HG02852 (cell line): ENCODE results near the gene KCNJ12.
"Not testable (repeated sequence)": the region's sequence is repeated elsewhere in the genome, so short reads cannot be mapped to it uniquely, and the experiment has no call there.

Source experiments
- ATAC-seq: cut with Tn5 transposase; IDR thresholded peaks from one replicate; pipeline ENCODE4 v1.9.1; 2021; ENCODE audit warnings: mild to moderate bottlenecking, moderate library complexity; ENCODE audit not compliant: unreplicated experiment

The KCNJ12 gene

DNA sequence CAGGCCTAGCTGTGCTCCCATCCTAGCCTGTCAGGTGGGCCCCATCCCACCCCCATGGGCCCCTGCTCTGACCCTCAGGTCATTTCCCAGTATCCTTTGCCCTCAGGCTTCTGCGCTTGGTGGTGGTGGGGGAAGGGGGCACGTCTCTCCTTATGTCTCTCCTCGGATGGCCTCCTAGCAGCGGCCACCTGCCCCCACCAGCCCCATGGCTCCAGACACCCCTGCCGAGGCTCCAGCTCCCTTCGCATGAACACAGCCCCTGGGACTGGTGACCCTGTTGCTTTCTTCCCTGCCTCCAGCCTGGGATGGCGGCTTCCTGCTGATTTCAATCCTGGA is 27.3 kb upstream of the KCNJ12 start:
- not testable (repeated sequence) for ATAC-seq

DNA sequence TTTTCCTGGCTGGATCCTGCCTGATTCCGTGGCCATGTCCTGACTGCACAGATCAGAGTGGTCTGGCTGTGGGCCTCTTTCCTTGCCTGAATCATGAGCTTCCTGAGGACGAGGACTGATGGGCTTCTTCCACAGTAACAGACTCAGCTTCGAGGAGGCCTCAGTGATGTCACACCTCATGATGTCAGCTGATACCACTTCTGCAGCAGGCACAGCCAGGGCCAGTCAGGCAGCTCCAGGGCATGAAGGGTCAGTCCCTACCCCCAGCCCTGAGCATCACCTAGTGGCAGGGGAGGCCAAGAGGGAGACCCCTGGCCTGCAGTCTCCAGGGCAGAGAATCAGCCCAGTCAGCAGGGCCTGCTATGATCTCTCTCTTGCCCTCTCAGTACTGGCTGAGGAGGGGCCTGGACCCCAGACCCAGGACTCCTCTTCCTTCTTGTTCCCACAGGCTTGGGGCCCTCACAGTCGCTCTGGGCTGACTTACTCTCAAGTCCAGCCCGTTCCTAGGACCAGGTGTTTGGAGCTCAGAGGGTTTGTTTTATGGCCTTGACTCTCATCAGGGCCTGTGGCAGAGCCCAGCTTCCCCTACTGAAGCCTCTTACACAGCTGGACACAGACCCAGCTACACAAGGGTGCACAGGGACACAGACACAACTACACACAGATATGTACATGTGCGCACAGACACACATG is 26.7 kb upstream of the KCNJ12 start:
- not testable (repeated sequence) for ATAC-seq

DNA sequence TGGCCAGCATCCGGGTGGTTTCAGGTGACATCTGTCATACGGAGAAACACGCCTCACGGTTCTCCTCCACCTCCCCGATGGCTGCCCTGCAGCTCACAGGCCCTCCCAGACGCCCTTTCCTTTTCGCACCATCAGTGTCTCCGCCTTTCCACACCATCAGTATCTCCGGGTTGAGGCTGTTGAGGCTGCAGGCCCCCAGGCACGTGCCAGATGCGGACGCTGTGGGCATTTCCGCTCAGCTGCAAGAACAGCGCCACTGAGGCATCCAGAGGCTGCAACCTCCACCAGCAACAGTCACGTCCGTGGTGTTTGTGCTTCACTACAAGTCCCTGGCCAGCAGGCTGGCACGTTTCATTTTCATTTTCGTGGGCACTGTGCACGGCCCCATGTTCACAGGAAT is 25.7 kb upstream of the KCNJ12 start:
- ATAC-seq: not testable (repeated sequence)

DNA sequence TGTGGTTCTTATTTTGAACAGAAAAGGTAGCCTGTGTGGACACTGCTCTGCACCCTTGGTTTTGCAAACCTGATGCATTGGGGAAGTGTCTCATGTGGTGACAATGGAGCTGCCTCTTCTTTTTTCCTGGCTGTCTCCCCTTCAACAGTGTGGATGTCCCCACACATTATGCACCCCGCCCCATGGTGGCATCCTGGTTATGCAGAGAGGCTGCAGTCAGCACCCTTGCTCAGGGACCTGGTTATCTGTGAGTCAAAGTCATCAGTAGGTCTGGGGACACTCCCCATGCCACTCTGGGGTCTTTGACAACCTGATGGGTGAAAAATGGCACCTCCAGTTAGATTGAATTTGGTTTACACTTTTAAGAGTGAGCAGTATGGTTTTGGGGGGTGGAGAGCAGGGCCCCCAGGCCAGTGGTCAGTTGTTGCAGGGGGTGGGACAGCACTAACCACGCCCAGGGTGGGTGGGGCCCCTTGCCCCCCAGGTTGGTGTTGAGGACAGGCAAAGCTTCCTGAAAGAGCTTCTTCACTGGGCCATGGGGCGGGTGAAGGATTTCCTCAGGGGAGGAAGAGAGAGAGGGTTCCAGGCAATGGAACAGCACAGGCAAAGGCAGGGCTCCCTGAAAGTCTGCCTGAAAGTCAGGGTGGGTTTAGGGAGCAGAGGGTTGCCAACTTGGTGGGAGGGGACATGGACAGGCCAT is 24.6 kb upstream of the KCNJ12 start:
- ATAC-seq: no peak

DNA sequence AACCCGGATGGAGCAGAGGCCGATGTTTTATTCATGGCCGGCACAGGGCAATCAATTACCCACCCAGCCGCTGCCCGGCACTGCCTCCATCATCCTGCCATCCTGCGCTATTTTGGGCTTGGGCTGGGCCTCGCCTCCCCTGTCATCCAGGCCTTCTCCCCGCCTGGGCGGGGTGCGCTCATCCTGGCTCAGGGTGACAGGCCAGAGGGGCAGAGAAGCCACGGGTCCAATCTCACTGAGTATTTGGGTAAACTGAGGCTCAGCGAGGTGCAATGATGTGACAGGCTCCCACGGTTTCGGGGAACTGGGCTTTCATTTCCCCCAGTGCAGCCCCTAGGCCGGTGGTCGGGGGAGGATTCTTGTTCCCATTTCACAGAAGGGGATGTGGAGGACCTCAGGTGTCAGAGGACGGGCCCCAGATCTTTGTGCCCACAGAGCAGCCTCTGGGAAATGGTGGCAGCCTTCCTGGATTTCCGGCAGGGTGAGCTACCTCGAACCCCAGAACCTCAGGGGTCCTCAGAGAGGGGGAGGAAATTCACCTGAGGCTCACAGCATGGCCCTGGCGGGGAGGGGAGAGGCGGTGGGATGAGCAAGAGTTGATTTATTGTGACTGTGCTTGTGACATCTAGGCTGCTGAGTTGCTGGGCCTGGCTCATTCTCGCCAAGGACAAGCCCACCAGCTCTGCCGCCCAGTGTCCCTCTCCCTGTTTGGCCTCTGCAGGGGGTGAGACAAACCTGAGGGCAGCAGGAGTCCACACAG is 23.8 kb upstream of the KCNJ12 start:
- no peak for ATAC-seq

DNA sequence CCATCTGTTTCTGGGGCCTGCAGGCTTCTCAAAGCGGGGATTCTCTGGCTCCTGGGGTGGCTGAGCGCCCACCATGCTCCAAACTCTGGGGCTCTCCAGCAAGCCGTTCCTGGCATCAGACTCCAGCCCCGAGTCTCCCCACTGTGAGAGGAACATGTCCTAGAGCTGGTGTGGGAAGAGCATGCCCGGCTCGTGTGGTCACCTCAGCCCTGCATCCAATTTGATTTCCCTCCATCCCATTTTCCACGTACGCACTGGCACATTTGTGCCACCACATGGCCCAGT is 23.2 kb upstream of the KCNJ12 start:
- ATAC-seq: no peak

DNA sequence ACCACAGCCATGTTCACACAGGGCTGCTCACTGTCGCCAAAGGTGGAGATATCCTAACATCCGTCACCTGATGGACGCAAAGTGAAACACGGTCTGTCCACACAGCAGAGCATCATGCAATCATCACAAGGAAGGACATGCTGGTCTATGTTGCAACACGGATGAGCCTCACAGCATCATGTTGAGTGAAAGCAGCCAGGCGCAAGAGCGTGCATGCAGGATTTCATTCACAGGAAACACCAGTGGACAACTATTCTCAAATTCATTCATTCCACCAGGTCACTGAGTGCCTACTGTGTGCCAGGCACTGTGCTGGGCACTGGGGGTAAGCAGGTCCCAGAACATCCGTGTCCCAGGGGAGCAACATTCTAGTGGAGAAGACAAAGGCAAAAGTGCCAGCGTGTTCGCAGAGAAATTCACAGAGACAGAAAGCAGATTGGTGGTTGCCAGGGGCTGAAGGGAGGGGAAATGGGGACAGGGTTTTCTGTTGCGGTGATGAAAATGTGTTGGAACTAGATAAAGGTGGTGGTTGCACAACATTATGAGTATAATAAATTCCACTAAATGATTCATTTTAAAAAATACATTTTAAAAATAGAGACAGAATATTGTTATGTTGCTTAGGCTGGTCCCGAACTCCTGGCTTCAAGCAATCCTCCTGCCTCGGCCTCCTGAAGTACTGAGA is 22.7 kb upstream of the KCNJ12 start:
- ATAC-seq: no peak

DNA sequence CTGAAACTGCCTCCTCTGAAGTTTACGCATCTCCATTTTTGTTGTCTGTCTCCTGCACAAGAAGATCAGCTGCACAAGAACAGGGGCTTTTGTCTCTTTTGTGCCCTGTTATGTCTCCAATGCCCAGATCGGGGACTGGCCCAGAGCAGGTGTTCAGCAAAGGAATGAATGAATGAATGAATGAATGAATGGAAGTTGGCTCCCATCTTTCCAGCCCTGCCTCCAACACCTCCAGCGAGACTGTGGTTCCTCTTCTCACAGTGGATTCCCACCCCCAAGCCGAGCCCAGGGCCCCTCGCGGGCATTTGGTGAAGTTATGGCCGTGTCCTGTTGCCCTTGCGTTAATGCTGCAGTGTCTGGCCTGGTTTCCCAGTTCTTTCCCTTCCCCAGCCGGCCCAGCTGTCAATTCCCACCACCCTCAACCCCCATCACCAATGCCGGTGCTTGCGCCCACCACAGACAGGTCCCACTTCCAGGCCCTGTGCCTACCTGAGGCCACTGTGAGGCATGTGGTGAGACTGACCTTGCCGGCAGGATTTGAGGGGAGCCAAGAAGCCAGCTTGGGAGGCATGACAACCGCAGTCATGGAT is 21.3 kb upstream of the KCNJ12 start:
- no peak for ATAC-seq

DNA sequence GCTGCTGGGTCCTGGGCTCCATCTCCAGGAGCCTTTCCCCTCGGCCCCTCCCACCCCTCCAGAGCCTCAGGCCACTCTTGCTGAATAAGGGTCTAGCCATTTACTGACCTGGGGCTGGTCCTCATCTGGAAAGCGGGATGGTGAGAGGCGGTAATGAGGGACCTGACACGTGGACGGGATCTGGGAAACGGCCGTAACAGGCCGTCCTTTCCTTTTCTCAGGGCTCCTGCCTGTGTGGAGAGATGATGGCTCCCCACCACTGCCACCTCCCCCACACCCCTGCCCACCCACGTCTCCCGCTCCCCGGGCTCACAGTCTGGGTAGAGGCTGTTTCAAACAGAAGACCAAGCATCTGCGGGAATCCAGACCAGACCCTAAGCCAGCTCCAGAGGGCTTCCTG is 20.6 kb upstream of the KCNJ12 start:
- ATAC-seq: no peak

DNA sequence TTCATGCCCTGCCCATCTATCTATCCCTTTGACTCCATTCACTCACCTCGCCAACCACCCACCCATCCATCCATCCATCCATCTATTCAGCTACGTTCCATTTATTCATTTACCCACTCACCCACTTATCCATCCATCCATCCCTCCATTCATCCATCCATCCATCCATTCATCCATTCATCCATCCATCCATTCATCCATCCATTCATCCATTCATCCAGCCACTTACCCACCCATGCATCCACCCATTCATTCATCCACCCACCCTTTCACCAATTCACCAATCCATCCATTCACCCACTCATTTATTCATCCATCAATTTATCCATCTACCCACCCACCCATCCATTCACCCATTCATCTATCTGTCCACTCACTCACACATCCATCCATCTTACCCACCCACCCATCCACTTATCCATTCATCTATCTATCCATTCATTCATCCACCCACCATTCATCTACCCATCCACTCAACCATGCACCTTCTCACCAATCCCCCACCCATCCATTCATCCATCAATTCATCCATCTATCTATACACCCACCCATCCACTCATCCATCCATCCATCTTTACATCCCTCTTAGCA is 19.5 kb upstream of the KCNJ12 start:
- ATAC-seq: no peak

DNA sequence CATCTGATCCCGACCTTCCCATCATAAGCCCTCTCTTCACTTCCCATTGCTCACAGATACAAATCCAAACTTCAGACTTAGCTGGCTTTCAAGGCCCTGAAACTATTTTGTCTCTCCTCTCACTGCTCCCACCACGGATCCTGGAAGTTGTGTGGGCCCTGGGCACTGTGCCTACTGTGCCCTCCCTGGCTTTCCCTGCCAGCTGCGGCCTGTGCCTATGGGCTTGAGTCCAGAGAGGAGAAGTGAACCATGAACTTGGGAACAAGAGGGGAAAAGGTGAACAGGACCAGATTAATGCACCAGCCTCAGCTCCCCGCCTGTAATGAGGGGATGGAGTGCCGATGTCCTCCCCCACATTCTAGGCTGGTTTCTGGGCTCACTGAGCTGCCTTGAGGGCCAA is 18.9 kb upstream of the KCNJ12 start:
- no peak for ATAC-seq

DNA sequence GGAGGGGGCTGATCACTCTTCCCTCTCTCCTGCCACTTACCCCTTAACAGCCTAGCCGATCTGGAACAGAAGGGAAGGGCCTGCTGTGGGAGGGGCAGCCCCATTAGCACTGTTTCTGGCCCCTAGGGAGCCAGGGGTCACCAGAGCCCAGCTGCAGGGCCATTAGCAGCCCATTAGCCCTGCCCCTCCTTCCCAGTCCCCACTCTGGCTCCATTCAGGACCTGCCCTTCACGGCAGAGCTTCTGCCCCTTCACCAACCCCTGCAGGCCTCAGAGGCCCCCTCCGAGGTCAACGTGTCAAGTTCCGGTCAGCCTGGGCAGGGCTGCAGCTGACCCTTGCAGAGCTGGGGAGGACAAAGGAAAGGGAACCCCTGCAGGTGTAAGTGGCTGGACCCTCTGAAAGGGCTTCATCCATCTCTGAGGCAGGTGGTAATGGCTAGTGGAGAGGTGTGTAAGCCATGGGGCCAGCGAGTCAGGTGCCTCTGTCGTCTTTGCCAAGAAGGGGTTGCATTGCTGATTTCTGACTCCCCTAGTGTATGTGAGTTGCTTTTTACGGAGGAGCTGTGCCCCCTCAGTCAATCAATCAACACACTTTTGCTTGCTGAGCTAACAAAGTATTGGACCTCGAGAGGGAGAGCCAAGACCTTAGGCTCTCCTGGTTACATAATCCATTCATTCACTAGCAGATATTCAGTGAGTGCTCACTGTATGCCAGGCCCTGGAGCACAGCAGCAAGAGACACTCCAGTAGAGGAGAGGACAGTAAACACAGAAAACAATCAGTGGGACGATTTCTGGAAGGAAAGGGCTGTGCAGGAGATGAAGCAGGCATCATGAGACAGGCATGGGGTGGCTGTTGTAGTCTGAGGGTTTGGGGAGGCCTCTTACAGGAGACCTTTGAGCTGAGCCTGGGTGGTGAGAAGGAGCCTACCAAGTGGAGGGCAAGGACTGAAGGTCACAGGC is 18.2 kb upstream of the KCNJ12 start:
- ATAC-seq: no peak

DNA sequence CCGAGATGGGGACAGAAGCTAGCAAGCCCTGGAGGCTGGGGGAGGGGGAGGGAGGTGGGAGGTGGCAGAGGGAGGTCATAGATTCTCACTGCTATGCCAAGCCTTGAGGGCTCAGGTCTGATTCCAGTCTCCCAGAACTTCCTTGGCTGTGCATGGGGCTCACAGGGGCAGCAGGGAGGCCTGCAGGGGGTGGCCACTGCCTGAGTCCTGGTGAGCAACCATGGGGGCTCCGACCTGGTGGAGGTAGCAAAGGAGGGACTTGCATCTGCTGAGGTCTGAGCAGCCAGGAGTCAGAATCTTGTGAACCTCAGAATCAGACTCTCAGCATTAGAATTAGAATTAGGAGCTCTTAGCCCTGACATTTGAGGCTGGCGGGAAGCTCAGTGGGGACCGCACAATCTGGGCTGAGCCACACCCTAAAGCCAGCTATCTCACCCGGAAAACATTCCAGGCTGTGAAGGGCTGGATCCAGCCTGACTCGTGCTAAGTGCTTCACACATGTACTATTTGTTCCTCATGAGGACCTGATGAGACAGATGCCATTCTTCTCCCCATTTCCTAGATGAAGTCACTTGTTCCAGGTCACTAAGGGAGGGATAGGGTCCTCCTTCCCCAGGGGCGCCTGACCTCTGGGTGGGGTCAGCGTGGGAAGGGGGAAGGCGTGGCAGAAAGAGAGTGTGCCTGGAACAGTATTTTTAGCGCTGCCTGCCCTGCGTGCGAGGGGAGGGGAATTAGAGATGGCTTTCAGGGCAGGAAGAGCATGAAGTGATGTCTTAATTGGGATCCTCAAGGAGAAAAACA is 17.3 kb upstream of the KCNJ12 start:
- ATAC-seq: no peak

DNA sequence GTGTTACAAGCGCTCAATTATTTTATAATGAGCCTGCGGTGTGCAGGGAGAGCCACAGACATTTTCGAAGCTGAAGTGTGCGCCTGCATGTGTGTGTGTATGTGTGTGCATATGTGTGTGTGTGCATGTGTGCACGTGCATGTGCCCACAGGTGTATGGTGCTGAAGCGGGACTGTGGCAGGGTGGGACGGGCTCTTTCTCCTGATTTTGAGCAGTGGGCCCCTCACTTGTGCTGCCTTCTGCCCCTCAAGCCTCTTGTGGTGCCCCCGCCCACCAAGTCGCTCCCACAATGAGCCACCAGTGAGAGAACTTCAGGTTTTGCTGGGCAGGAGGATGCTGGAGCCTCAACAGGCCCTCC is 16.7 kb upstream of the KCNJ12 start:
- ATAC-seq: no peak

DNA sequence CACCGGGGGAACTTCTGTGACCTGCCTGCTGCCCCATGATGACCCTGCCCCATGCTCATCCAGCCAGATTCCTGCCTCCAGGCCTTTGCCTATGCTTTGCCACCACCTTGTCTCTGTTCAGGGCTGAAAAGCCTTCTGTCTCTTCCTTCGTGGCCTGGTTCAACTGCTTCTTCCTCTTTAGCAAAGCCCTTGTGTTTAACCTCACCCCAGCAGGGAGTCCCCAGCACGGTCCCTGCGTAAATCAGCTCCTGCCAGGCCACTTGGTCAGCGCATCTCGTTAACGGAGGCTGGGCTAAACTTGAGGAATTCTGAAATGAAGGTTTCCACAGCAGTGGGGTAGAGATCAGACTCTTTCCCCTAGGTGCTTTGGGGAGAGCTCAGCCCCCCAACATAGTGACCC is 16.1 kb upstream of the KCNJ12 start:
- no peak for ATAC-seq

DNA sequence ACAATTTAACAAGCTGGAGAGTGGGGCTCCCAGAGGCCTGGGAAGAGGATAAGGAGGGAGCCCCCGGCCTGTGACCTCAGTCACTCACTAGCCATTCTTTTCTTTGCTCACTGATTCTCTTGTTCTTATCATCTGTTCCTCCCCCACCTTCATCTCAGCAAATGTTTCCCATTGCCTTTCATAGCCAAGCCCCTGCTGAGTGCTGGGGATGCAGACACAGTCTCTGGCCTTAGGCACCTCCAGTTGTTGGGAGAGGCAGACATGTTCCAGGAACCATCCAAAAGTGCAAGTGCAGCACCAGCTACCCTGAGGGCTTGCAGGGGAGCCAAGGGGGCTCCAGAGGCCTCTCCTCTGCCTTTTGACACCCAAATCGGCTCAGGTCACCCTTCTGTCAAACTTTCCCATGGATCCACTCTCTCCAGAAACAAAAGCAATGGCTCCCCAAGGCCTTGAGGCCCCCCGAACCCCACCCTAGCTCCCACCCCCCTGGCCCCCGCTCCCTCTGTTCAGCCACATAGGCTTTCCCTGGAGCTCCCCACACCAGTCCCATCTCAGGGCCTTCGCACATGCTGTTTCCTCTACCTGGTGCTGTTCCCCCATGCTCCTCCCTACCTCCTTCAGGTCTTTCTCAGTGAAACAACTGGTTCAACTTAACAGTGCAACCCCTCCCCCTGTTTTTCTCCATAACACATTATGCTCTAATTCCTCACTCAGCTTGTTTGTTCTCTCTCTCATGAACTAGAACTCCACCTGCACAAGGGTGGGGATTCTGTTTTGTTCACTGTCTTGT is 14.9 kb upstream of the KCNJ12 start:
- no peak for ATAC-seq

DNA sequence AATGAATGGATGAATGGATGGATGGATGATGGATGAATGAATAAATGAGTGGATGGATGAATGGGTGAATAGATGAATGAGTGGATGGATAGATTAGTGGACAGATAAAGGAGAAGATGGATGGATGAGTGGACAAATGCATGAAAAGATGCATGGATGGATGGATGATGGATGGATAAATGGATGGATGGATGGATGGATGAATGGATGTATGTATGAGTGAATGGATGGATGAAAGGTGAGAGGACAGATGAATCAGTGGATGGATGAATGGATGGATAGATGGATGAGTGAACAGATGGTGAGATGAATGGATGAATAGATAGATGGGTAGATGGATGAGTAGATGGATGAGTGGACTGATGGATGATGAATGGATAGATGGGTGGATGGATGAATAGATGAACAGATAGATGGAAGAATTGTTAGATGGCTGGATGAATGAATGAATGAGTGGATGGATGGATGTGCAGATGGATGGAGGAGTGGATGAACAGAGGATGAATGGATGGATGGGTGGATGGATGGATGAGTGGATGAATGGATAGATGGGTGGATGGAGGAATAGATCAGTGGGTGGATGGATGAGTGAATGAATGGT is 13.7 kb upstream of the KCNJ12 start:
- ATAC-seq: no peak
